CD4-positive, alpha-beta T cell treated with Interleukin-4 for 1 hour (primary cell): ENCODE measurements around the gene ANKRD55.
"Not testable (repeated sequence)": the region's sequence is repeated elsewhere in the genome, so short reads cannot be mapped to it uniquely, and the experiment has no call there.

Experiments
- DNase-seq, 2 donors: peaks; one replicate each; pipeline ENCODE4 v3.0.0-alpha.2; 2020 to 2022

The ANKRD55 gene

DNA sequence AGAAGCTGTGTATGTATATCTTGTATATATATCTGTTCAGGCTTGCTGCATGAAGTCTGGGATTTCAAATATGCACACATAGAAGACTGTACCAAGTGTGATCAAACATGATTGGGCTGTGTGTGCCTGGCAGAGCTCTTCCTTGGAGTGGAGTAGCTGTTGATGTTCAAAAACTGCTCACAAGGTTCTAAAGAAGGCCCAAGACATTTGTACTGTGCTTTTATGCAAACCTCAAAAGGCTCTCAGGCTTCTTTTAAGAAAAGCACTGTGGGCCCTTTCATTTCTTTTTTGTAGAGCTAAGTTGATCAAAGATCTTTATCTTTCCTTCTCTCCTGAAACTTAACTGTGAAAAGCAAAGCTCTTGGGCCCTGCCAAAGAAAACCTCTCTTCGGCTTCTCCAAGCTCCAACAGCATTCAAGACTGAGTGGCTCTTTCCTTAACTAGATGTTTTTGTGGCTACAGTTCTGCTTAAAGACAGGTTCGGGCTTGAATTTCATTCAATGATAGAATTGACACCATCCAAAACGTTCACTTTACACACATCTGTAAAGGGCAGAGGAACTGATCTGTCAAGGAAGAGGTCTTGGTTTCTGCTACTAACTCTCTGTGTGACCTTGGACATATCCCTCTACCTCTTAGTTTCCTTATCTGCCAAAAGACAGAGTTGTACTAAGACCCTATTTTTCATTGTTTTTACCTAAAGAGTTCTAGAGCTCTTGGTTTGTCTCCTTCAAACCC, 132.5 kb downstream of the ANKRD55 start:
- peak in 1 of 2 donors; percentile 35 for DNase-seq

DNA sequence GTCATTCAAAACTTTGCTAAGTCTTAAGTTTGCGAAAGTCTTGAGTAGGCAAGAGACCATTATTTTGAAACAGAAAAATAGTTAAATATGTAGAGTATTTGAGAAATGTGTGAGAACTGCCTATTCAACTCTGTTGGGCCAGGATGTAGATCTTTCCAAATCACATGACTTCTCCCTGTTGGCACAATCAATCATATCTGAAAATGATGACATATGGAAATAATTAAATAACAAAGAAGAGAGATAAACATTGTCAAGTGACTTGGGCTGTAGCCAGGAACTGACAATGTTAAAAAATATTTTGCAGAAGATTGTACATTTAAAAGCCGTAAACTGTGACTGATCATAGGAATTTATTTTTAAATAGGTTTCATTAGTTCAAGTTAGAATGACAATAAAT, 133.8 kb downstream of the ANKRD55 start:
- no peak for DNase-seq

DNA sequence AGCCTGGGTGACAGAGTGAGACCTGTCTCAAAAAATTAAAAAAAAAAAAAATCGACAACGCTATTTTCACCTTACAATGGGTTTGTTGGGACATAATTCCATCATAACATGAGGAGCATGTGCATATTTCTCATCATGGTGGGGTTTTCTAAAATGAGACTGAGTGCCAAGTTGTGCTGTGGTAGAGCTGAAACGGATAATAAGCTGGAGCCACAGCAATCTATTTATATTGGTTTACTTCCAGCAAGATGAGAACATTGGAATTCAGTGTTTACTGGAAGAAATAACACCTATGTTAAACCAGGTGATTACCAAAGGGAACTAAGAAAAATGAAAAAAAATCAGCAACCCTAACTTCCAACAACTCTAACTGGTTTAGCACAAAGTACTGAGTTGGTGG, 136.1 kb downstream of the ANKRD55 start:
- no peak for DNase-seq

DNA sequence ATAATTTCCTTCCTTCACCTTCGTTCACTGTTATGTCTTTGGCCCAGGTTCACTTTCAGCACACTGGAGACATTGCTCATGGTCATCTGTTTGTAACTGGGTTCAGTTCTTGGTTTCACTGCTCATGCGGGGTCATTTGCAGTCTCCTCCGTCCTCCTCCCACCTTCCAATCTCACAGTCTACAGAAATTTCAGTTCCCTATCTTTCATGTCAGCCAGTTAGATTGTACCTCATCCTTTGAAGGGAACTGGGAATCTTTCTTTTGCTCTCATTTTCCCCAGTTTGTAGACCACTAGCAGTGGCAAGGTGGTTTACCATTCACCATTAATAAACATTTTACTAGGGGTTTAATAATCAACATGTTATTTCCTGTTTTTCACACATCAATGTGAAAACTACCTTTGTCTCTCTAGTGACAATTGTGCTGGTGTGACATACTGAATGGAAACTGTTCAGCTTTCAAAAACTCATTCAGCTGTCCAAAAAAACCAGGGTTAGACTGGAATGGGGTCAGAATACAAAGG, 137.5 kb downstream of the ANKRD55 start:
- DNase-seq = no peak

- DNase-seq = peak in 1 of 2 donors; percentile 23
These were observed 138.4 kb downstream of the ANKRD55 start for GRCh38 chr5:56094579-56095361.

GRCh38 chr5:56093970-56094369, 139.2 kb downstream of the ANKRD55 start:
- no peak for DNase-seq

DNA sequence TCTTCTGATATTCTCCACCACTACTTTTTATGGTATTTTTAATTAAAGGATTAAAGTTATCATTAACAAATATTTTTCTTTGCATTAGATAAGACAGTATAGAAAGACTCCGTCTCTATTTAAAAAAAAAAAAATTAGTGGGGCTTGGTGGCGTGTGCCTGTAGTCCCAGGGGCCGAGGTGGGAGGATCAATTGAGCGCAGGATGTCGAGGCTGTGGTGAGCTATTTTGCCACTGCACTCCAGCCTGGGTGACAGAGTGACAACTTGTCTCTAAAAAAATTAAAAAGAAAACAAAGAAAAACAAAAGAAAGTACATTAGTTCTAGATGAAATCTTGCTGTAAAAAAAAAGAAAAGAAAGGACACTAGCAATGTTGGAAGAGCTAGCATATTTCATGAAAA, 141.0 kb downstream of the ANKRD55 start:
- DNase-seq = no peak

DNA sequence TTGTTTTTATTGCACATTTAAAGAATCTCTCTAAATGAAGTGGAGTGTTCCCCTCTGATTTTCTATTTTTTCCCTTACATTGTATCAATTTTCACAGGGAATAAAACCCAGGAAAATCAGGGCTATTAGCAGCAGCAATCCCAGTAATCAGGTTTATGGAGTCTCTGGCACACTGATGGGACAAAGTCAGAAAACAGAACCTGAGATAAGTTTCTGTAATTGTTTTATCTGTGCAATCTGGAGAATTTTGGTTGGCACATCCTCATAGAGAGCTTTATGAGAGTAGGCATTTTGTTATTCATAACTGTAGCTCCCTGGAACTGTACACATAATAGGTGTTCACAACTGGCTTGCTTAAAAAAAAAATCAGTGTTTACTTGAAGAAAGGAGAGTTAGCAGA, 141.5 kb downstream of the ANKRD55 start:
- no peak for DNase-seq

DNA sequence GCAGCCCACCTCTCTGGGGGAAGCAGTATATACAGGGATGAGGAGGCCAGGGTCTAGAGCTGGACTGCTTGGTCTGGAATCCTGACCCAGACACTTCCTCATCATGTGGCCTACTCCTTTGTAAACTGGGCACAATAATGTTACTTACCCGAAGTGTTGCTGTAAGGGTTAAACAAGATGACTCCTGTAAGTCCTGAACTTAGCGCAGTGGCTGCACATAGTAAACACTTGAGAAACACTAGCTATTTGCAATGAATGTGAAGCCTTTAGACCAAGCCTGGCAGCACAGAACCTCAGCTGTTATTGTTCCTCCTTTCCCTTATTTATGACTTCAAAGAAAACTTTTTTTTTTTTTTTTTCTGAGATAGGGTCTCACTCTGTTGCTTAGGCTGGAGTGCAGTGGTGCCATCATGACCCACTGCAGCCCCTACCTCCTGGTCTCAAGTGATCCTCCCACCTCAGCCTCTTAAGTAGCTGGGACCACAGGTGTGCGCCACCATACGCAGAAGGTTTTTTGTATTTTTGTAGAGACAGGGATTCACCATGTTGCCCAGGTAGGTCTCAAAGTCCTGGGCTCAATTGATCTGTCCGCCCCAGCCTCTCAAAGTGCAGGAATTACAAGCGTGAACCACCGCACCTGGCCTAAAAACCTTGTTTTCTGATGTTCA, 142.2 kb downstream of the ANKRD55 start:
- DNase-seq = no peak

DNA sequence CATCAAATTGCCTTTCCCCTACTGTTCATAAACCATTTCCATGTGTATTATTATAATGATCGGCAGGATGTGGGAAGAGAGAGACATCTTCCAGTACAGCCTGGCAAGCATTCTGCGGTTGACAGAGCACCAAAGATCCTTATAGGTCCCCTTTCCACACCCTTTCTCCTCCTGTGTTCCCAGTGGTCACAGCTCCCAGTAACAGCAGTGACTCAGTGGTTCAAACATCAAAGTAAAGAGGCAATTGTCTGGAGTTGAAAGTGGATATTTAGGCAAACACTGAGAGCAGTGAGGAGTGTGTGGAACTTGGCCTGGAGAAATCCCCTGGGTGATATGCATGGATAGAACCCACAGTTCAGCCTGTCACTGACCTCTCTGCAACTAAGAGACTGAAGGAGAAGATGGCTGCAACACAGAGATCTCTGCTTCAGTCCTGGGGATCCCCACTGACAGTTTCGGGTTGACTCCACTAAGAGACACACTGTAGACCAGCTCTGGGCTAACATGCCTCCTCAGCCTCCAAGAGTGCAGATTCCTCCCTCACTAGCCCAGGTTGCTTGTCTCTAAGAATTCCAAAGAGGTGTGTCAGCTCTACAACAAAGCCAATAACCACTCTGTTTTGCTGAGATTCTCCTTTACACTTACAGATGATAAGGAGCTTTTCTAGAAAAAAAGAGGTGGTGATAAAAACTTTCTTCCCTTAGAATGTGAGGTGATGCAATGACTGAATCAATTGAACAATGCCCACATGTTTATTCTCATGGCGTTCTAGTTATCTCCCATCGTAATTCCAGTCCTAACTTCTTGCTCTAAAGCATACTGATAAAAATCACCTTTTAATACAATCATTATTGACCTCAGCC, 143.9 kb downstream of the ANKRD55 start:
- no peak for DNase-seq

- no peak for DNase-seq
These were observed 144.6 kb downstream of the ANKRD55 start for GRCh38 chr5:56088431-56088949.

DNA sequence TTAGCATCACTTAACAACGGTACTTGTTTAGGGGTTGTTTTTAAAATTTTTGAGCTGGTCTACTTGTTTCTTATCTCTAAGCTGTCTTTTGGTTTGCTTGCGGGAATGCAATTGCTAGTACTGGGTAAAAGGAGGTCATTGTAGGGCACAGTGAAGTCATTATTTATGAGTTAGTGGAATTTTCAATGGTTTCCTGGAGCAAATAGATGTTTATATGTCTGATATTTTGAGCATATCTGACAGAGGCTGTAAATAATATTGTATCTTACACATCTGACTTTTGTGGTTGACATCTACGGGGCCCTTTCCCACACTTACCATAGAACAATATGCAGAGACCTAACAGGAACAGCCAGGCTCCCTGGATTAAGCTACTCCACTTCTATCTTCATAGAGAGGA, 147.9 kb downstream of the ANKRD55 start:
- no peak for DNase-seq

GRCh38 chr5:56083286-56083854, 149.8 kb downstream of the ANKRD55 start:
- DNase-seq = no peak

GRCh38 chr5:56081053-56081642, 152.0 kb downstream of the ANKRD55 start:
- peak in 1 of 2 donors; percentile 37 for DNase-seq

- no peak for DNase-seq
These were observed 152.6 kb downstream of the ANKRD55 start for GRCh38 chr5:56080375-56081052.

- DNase-seq = not testable (repeated sequence)
These were observed 154.0 kb downstream of the ANKRD55 start for GRCh38 chr5:56079157-56079500.

DNA sequence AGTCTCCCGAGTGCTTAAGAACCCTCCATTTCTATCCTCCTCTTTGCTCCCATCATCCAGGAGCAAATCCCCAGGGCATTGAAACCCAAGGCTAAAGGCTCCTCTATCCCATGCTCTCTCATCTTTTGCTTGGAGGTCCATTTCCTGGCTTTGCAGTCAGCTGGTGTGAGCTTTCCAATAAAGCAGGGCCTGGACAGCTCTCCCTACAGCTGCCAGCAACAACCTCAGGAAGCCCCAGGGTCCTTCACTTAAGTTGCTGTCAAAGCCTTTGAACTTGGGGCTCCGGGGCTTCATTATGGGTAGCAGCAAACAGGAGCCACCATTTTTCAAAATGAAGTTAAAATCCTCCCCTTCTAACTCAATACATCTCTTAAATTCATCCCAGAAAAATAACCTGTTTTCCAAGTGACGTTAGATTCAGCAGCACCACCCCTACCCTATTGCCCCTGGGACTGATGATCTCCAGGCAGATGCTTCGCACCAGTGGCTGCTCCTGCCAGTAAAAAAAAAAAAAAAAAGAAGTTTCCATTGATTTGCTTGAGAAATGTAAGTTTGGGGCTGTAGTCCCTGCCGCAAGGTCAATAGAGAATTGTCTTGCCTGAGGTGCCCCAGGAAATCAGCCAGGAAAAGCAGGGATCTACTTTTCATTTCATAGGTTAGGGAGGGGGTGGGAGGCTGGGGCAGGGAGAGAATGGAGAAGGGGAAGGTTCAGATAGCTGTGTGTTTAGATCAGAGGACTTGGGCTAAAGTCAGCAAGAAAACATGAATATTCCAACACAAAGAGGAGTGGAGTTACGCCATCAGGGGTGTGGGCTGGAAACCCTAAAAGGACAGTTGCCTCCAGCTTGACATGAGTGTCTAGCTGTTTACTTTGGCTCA, 154.6 kb downstream of the ANKRD55 start:
- no peak for DNase-seq

DNA sequence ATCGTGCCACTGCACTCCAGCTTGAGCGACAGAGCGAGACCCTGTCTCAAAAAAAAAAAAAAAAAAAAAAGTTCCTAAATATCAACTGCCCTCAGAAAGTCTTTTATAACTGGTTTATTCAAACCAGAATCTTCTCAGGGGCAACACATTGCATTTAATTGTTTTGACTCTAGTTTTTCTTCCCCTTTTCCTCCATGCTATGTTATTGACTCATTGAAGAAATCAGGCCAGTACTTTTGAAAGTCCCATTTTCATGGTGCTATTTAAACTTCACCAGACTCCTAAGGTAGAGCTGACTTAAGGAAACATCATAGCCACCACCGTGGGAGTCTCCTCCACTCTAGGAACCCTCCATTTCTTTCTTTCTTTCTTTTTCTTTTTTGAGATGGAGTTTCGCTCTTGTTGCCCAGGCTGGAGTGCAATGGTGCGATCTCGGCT, 155.3 kb downstream of the ANKRD55 start:
- no peak for DNase-seq

- no peak for DNase-seq
These were observed 156.6 kb downstream of the ANKRD55 start for GRCh38 chr5:56076486-56076885.

GRCh38 chr5:56075361-56075760, 157.8 kb downstream of the ANKRD55 start:
- DNase-seq = no peak
